OCI-M2 (cell line): ENCODE measurements around the gene KANK4.

Experiments
- DNase-seq: peaks from one replicate; lab custom pipeline; 2025; ENCODE audit not compliant: unreplicated experiment; lab: John Stamatoyannopoulos, UW

KANK4 gene

GRCh38 chr1:62213075-62213914, 105.9 kb downstream of the KANK4 start:
- no peak for DNase-seq

- DNase-seq: no peak
Measured at GRCh38 chr1:62212411-62212810, 106.8 kb downstream of the KANK4 start.

GRCh38 chr1:62210960-62211359, 108.3 kb downstream of the KANK4 start:
- DNase-seq: no peak

- DNase-seq: no peak
Measured at GRCh38 chr1:62209931-62210595, 109.2 kb downstream of the KANK4 start.

- no peak for DNase-seq
Measured at GRCh38 chr1:62208970-62209369, 110.3 kb downstream of the KANK4 start.

GRCh38 chr1:62208087-62208486, 111.1 kb downstream of the KANK4 start:
- DNase-seq: no peak

GRCh38 chr1:62207187-62207586, 112.0 kb downstream of the KANK4 start:
- no peak for DNase-seq

- no peak for DNase-seq
Measured at GRCh38 chr1:62198781-62199125, 120.5 kb downstream of the KANK4 start.

- DNase-seq: no peak
Measured at GRCh38 chr1:62198069-62198780, 121.0 kb downstream of the KANK4 start.

- no peak for DNase-seq
Measured at GRCh38 chr1:62196086-62196690, 123.0 kb downstream of the KANK4 start.

- no peak for DNase-seq
Measured at GRCh38 chr1:62194651-62195544, 124.3 kb downstream of the KANK4 start, which contains the start of gene L1TD1. Gene L1TD1 (plus strand): TSS chr1:62194849. CDS start chr1:62206629, 11,780 bp downstream.

- DNase-seq: no peak
Measured at GRCh38 chr1:62188111-62188510, 131.1 kb downstream of the KANK4 start.

GRCh38 chr1:62187548-62187947, 131.7 kb downstream of the KANK4 start:
- DNase-seq: no peak
